CD4-positive, alpha-beta T cell treated with Interleukin-17A for 1 hour (primary cell): ENCODE measurements around the gene UBE3C.

Experiments
- DNase-seq: peaks from one replicate; pipeline ENCODE4 v3.0.0-alpha.2; 2020

The UBE3C gene

DNA sequence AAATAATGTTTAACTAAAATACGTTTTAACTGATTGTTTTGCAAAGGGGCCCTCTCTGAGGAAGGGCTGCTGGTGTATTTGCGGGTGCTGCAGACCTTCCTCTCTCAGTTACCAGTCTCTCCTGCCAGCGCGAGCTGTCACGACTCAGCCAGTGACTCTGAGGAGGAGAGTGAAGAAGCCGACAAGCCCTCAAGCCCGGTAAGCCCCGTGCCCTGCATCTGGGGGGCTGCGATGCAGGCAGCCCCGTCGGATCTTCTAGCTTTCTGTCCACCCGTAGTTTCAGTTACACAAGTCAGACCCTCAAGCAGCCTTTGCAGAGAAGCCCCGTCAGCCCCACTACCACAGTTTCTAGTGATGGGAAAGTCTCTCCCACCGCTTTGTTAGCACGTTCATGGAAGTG is 45.1 kb downstream of the UBE3C start:
- DNase-seq, result no peak

DNA sequence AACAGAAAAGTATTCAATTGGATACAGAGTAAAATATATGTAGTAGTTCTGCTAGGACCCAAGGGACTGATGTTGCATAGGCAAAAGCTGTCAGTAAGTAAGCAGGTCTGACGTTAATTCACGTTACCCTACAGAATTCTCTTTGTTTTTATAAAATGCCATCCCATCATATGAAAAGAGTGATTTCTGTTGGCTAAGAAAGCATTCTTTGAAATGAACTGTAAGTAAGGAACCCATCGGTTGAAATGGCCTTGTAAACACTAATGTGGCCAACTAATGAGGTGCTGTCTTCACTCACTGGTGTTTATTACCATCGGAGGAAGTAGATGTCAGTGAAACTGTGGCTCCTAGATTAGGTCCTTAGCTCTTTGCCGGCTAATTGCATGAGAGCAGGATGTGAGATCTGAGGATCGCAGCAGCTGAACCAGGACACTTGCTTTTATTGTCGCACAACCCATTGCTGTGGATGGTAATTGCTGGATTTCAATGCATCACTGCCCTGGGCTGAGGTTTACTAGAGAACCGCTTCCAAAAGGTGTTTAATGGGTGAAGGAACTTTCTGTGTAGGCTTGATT is 49.5 kb downstream of the UBE3C start:
- DNase-seq, result no peak

DNA sequence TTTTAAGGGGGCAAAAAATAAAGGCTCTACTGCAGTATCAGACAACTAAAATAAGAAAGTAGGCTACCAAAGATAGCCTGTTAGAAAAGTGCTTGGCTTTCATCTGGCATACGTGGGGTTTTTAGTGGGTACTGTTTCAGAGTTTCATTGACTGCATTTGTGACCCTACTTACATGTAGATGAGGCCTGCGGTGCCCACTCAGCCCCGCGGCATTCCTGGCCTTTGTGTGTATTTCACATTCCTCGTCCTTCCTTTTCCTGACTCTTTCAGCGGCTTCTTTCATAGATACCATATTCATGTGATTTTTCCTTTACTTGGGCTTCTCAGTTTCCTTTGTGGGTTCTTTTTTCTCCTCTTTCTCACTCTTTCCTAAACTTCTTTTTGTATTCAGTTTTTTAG is 50.7 kb downstream of the UBE3C start:
- DNase-seq, result no peak

DNA sequence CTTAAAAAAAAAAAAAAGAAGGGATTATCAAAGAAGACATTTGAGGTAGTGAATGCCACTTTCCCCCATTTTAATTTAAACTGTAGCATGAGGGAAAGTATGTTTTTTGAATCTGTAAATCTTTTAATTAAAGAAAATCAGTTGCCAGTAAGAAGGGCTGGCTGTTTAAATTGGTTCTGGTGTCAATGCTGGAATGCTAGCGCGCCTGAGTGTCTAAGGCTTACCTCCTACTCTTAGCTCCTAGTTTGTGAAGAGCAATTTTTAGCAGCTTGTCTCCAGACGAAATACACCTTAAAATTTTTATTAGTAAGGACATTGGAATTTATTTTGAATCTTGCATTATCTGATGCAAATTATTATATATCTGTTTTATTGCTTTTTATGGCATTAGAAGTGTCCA is 54.1 kb downstream of the UBE3C start:
- no peak for DNase-seq

DNA sequence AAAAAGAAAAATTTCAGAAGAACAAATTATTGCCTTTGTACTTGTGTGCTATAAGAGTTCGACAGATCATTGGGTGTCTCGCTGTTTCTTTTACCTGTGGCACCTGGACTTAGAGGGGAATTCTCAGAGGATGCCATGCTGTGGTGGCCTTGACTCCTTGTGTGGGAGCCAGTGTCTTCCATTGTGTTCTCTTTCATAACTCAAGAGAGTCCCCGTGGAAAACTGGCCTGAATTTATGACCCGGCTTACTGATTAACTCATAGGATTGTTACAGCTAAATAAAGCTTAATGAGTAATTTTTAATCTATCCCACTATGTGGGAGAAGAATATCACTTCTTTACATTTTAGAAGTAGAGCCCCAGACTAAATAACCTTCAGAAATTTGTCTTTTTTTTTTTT is 54.5 kb downstream of the UBE3C start:
- no peak for DNase-seq

DNA sequence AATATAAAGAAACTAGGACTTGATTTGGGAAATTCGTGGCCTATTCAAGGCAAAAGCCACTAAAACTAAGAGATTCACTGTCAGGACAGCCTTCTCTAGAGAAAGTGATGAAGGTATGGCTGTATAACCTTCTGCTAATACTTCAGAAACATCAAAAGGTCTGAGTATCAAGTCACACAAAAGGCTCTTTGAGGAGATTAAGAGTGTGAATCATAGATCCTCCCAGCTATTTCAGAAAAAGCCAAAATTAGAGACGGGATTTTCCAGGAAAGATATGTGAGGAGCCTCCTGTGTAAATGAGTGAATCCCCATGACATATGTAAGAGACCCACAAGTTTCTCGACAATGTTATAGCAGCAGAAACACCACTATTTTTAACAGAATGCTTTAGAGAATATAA is 56.2 kb downstream of the UBE3C start:
- DNase-seq, result no peak

DNA sequence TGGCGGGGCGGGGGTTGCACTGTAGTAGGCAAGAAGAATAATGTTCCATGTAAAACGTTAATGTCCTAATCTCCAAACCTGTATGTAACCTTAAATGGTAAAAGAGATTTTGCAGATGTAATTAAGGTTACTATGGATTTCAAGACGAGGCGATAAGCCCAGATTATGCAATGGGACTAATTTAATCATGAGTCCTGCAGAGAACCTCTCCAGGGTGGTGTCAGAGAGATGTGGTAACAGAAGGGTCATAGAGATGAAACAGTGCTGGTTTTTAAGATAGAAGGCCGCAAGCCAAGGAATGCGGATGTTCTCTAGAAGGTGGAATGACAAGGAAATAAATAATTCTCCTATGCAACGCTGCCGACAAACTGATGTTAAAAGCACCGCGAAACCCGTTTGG is 57.1 kb downstream of the UBE3C start:
- DNase-seq, result no peak

DNA sequence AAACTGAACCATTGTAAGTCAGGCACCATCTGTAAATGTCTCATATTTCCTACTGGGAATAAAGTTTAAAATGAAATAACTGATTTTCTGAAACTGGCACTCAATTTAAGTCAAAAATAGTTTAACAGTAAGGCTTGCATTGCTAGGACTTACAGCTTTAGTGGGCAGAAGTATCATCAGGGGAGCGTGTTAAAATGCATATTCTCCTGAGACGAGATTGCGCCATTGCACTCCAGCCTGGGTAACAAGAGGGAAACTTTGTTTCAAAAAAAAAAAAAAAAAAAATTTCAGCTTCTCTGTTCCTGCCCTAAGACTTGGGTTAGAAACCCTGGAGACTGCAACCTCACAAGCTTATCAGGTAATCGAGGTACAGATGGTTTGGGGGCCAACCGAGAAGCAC is 65.4 kb downstream of the UBE3C start:
- DNase-seq, result no peak

DNA sequence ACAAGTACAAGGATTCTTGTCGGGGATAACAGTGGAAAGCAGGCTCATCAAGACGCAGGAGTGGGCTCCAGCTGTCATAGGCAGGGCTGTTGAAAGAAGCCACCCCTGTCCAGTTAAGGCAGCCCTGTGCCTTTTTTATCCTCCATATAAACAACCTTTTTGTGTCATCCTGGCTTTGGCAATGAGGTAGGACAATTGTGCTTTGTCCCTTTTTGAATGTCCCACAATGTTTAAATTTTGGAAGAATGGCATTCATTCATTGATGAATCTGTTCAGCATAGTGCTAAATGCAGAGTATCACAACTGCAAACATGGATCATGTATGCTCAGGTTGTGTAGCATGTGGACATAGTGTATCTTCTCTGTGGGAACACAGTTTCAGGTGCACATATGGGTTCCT is 66.7 kb downstream of the UBE3C start:
- DNase-seq, result no peak

DNA sequence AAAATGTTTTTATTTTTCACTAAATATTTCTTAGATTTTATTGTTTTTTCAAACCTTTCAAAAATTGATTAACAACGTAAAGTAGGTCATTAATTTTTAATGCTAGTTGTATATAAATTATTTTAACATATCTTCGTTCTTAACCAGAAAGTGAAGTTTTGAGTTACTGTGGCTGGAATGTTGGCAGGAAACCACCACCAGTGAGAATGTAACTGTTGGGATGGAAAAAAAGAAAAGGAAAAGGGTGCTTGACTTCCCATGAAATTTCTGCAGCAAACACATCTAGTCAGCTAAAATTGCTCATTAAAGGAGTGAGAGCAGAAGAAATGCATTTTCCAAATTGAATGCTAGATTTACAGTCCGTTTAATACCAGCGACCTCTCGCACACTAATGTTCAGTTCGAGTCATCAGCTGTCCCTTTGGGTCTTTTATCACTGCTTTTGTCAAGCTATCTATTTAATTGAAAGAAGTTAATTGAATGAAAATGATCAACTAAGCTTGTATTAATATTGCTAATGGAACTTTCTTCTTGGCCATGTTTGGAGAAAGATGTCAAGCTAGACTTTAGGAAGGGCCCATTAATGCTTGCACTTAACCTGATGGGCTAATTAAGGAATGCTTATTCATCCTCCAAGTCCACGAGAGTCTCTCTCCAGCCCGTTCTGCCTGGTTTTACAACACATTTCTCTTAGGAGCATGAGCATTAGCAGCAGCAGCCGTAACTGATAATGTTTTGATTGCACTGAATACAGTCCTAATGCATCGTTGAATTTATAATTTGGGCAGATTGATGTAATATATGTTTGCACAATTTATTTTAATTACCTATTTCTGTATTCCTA is 70.1 kb downstream of the UBE3C start:
- DNase-seq, result no peak

DNA sequence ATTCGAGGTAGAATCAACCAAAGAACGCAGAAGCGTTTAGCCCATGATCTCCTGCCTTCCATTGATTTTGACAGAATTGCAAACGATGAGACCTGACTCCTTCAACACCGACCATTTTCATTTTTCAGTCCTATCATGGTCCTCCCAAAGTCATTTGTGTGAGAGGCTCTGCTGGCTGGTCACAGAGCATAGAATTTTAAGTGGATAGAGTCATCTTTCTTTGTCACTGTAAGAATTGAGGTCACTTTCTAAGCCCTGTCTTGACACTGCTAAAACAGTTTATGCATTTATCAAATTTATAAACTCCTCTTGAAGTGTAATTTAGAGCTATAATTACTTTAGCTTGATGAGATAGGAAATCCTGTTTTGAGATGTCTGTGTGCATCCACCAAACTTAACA is 72.0 kb downstream of the UBE3C start:
- DNase-seq, result no peak

DNA sequence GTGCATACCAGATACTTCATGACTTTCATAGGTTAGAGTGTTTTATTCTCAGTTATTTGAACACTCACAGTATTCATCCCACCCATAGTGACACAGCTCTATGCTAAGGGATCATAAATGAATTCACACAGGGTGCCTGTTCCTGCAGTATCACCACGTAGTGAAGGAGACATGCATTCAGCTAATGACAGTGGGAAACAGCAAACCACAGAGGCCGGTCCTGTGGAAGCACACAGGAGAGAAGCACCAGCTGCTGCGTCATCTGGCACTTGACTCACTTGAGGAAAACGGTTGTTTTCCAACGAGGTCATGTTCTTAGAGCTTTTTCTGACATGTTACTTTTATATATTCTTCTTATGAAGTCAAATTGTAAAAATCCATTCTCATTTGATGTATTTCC is 73.0 kb downstream of the UBE3C start:
- no peak for DNase-seq

DNA sequence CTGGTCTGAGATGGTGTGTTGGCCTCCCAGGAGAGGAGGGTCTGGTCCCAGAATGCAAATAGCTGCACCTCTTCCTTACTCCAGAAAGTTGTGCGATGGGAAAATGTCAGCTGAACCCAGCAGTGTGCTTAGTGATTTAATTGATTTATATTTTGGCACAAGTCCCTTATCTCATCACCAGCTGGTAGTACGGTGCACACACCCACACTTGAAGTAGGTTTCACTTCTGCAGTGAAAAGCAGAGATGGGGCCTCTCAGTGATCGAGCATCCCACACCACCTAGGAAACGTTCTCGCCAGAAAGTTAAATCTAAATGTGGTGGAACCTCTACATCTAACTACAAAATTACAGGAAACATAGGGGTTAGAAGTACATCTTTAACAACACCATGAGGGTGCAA is 80.4 kb downstream of the UBE3C start:
- no peak for DNase-seq

DNA sequence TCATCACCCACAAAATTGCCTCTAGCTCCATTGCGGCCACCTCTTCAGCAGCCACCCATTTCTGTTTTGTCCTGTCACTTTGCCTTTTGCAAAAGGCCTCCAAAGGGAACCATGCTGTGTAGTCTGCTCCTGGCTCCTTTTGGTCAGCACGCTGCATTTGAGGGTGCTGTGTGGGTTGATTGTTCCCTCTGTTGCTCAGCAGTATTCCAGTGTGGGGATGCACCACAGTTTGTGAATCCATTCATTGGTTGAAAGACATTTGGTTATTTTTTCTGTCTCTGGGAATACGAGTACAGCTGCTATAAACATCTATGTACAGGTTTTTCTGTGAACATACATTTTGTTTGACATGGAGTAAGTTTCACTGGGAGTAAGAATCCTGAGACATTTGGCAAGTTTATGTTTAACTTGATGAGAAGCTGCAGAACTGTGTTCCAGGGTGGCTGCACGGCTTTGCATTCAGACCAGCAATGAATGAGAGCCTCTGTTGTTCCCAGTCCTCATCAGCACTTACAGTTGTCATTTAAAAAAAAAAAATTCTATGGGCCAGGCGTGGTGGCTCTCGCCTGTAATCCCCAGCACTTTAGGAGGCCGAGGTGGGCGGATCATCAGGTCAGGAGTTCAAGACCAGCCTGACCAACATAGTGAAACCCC is 82.3 kb downstream of the UBE3C start:
- DNase-seq, result no peak

DNA sequence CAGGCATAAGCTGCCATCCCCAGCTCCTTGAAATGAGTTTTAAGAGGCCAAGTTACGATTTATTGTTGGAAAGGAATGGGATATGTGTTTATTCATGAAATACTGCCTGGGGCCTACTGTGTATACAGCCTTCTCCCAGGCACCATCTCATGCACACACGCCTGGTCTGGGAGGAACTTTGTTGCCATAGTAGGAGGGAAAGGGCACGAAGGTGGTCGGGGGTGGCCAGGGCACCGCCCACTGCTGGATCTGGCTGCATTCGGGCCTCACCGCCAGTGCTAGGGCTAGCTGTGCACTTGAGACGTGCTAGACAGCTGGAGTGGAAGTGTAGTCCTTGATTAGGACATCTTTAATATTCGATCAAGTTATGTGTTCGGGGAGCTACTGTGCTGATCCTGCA is 84.0 kb downstream of the UBE3C start:
- DNase-seq, result no peak

DNA sequence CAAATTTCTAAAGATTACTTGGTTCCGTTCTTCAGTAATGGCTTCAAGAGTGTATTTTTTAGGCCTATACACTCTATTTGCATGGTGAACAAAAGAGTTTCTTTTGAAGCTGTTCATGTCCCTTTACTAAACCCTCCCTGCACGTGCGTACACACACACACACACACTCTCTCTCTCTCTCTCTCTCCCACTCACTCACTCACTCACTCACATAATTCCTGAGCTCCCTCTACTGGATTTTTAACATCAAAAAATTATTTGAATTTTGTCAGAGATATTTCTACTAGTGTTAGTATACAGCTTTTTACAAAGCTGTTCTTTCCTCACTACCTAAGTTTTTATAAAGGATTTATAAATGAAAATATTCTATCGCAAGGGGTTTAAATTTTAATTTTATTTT is 85.9 kb downstream of the UBE3C start:
- DNase-seq, result no peak

DNA sequence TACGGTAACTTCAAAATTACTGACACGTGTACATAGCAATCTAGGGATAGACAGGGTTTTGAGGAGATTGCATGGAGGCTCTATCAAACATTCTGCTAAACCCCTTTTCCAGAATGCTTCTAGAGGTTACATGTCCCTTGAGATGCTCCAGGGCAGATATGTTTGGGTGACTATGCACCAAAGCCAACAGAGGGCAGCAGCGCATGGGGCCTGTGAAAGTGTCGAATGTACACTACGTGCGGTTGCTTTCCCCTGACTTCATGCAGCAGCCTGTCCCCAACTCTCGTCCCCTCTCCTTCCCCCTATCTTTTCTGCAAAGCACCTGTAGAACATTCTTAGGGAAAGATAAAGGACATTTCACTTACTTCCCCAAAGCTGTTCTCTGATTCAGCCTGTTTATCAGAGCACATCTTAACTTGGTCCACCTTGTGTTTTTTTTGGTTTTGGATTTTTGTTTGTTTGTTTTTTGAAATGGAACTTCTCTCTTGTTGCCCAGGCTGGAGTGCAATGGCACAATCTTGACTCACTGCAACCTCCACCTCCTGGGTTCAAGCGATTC is 90.2 kb downstream of the UBE3C start:
- DNase-seq, result peak; percentile 34

DNA sequence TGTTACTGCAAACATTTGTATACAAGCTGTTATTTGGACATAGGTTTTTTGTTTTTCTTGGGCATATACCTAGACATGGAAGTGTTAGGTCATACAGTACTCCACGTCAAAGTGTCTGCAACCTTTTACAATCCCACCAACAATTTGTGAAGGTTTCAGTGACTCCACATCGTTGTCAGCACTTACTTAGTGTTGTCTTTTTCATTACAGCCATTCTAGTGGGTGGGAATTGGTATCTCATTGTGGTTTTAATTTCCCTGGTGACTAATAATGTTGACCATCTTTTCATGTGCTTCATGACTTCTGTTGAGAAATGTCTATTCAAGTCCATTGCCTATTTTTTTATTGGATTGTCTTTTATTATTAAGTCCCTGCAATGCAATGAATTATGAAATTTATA is 95.0 kb downstream of the UBE3C start:
- no peak for DNase-seq

DNA sequence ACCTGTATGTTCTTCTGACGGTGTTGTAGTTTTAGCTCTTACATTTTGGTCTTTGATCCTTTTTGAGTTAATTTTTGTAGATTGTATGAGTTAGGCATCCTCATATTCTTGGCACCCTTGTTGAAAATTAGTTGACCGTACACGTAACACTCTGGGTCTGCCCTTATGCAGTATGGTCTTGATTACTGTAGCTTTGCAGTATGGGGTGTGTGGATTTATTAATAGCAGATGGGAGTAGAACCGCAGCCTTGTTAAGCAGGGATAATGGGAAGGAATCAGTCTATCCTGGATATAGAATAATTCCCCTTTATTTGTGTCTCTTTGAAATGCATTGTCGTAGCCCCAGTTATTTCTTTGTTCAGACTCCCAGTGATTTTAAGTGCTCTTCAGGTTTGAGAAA is 95.5 kb downstream of the UBE3C start:
- no peak for DNase-seq

DNA sequence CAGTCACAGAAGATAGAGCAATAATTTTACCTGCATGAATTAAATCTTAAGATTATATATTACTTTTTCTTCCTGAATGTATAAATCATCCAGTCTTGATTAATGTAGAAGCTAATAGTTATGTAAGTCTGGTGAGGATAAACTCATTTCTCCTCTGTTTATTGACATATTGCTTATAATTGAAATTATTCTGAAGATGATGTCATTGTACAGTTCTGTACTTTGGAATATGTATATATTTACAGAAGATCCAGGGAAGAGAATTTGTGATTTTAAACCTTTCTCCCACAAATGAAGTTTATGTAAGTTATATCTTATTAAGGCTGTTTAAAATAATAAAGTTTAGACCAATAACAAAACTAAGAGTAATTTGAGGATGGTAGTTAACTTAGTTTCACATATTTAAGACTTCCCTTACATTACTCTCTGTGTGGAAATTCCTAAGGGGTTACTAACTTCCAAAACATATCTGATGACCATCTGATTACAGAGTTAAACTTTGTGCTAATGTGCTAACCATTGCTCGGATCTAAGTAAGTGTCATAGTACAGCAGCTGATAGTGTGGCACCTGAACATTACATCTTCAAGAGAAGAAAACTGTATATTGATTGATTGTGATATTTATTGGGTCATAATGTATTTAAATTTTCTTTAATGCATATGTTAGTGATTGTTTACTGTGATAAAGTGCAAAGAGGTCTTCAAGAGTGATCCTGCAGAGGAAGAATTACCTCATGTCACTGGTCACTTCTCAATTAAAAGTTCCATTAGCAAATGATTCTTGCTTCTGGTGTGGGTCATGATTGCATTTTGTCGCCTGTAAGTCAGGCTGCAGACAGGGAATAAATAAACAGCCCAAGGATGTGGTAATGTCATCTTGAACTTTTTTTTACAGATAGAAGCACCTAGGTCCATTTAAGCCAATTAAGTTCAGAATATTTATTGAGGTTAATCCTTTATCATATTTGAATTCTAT is 96.9 kb downstream of the UBE3C start:
- no peak for DNase-seq

DNA sequence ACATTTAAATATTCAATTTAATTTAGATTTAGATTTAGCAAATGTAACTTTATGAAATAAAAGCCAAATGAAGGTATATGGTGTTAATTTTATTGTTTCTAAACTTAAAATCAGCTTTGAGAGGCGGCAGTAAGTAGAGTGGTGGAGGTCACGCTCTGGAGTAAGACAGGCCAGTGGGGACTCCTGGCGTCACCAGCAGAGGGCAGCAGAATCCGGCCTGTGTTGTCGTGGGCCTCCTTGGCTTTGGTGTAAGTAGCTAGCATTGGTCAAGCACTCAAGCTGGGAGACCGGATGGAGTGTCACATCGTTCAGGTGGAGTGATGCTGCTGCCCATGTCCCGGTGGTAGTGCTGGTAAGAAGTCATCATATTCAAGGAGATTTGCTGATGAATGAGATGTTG is 99.4 kb downstream of the UBE3C start:
- DNase-seq, result no peak

DNA sequence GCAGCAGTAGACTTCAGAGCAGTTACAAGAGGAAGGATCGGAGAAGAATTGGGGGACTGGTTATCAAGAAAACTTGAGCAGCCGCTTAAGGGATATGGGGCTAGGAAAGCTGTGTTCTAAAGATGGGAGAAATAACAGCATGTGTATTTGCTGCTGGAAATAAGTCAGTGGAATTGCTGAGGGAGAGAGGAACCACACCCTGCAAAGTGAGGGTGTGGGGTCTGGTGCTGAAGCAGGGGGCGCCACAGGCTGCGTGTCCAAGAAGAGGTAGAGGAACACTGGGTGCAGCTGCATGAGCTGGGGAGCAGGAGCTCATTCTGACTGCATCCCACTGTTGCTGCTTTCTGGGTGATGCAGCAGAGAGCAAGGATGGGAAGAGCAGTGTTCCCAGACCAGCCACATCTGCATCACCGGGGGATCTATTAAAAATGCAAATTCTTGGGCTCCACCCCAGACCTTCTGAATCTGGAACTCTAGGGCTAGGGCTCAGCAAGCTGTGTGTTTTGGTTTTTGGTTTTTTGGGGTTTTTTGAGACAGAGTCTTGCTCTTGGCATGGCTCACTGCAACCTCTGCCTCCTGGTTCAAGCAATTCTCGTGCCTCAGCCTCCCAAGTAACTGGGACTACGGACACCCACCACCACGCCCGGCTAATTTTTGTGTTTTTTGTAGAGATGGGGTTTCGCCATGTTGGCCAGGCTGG is 101.0 kb downstream of the UBE3C start:
- no peak for DNase-seq
